Right atrium auricular region (tissue), 2 donors: Measurements from ENCODE around the gene ORAI2. TPM values are rescaled to one million over a fixed set of nuclear protein-coding genes. Genes with fewer than 3 reads are reported as not detected.
A peak's percentile ranks its signal among the peaks of the same experiment; 100 is the strongest.

Source experiments
- DNase-seq: peaks from one replicate; pipeline ENCODE4 v3.0.0-alpha.2; 2019; ENCODE audit warnings: low spot score
- H3K27ac ChIP-seq, 2 donors: fragments of 200-600 bp; sonication (generic); 1 replicate in 1 of 2; 2 replicates in 1 of 2; pipeline ENCODE4 v1.5.1; 2016 to 2019
- H3K27me3 ChIP-seq, 2 donors: fragments of 200-600 bp; sonication (generic); one replicate each; pipeline versions ENCODE4 v1.5.1 to v1.6.0; 2017 to 2019
- H3K36me3 ChIP-seq: fragments of 200-600 bp; sonication (generic); one replicate; pipeline ENCODE4 v1.5.1; 2016
- H3K4me1 ChIP-seq, 2 donors: fragments of 200-600 bp; sonication (generic); one replicate each; pipeline versions ENCODE4 v1.5.1 to v1.6.0; 2017 to 2019
- H3K4me3 ChIP-seq, 2 donors: fragments of 200-600 bp; sonication (generic); 1 replicate in 1 of 2; 2 replicates in 1 of 2; pipeline ENCODE4 v1.5.1; 2017 to 2019; ENCODE audit warnings: mild to moderate bottlenecking in 1 of 2, moderate library complexity in 1 of 2
- H3K9me3 ChIP-seq, 2 donors: fragments of 200-600 bp; sonication (generic); one replicate each; pipeline ENCODE4 v1.5.1; 2019
- total RNA-seq, 2 donors: library from RNA; depleted of rRNA; stranded (reverse); fragments of >200 nt; gene quantifications; one replicate each; pipeline ENCODE4 v1.1.0, GENCODE V29; 2016
- TF ChIP-seq, protein P1 (sequence below), 2 donors: fragments of 200-600 bp; sonication (generic); IDR thresholded peaks; one replicate each; pipeline ENCODE4 v1.5.1; 2019; ENCODE audit warnings: antibody characterized with exemption in 2 of 2

Gene ORAI2
- total RNA-seq, 2 donors from 2014 or later = 5.9 to 13.3 TPM

GRCh38 chr7:102434039-102434486 lies 688 bp downstream of the ORAI2 start:
- Histone ChIP-seq H3K27ac (peak overlapping the region; percentile 52 to 66), H3K9me3 (no peaks in the 10 kb centered on the region), H3K4me1 (peaks cover 0 to 18% of the 10 kb centered on the region in 2 donors), H3K36me3 (no peaks in the 10 kb centered on the region), H3K27me3 (no peaks in the 10 kb centered on the region), H3K4me3 (peak overlapping the region; percentile 66 to 85)
- TF ChIP-seq, protein P1, sequence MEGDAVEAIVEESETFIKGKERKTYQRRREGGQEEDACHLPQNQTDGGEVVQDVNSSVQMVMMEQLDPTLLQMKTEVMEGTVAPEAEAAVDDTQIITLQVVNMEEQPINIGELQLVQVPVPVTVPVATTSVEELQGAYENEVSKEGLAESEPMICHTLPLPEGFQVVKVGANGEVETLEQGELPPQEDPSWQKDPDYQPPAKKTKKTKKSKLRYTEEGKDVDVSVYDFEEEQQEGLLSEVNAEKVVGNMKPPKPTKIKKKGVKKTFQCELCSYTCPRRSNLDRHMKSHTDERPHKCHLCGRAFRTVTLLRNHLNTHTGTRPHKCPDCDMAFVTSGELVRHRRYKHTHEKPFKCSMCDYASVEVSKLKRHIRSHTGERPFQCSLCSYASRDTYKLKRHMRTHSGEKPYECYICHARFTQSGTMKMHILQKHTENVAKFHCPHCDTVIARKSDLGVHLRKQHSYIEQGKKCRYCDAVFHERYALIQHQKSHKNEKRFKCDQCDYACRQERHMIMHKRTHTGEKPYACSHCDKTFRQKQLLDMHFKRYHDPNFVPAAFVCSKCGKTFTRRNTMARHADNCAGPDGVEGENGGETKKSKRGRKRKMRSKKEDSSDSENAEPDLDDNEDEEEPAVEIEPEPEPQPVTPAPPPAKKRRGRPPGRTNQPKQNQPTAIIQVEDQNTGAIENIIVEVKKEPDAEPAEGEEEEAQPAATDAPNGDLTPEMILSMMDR (IDR thresholded peaks at IDR 0.05) = no peak
- DNase-seq = no peak

DNA sequence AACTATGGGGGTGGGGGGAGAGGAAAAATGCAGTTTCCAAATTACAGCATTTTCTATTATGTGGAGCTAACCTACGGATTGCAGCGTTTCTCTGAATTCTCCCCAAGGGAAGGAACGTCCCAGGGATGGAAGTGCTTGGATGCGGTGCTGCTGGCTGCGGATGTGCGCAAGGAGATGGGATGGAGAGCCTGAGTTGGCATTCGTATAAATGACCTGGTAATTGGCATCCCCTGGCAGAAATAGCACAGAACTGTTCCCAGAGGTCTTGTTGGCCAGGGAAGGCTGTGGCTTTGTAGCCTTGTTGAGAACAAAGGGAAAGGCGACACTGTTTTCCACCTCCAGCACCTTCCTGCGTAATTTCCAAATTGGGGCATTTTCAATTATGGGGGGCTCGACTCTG lies 2.7 kb downstream of the ORAI2 start:
- no peak for DNase-seq
- no peaks in the 10 kb centered on the region for H3K36me3 ChIP-seq
- no peak overlapping the region for H3K4me3 ChIP-seq
- no peak overlapping the region for H3K27ac ChIP-seq
- H3K9me3 ChIP-seq = no peaks in the 10 kb centered on the region
- TF ChIP-seq, protein P1 (IDR thresholded peaks at IDR 0.05) = no peak
- no peaks in the 10 kb centered on the region for H3K27me3 ChIP-seq
- peaks cover 0 to 29% of the 10 kb centered on the region in 2 donors for H3K4me1 ChIP-seq

DNA sequence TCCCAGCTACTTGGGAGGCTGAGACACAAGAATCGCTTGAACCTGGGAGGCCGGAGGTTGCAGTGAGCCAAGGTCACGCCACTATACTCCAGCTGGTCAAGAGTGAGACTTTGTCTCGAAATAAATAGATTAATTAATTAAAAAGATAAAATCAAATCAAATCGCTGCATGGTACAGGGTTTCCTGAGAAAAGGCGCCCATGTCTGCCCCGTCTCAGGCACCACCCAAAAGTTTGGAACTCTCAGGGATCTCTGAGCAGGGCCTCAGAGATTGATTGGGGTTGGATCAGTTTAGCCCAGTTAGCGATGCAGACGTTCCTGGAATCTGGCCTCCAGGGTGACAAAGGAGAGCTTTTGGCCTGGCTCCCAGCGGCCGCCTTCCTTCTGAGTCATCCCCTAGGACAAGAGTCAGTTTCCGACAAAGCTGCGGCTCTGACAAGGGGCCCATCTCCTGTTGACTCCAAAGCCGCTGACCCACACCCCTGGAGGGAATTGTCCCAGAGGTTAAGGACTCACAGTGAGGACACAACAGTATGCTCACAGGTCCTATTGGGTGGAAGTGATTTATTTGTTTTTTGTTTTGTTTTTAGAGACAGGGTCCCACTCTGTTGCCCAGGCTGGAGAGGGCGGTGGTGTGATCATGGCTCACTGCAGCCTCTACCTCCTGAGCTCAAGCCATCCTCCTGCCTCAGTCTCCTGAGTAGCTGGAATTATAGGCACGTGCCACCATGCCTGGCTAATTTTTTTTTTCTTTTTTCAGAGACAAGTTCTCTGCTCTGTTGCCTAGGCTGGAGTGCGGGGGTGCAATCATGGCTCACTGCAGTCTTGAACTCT lies 6.8 kb downstream of the ORAI2 start:
- Histone ChIP-seq H3K27me3 (no peaks in the 10 kb centered on the region), H3K27ac (peak overlapping the region; percentile 21 to 58), H3K4me3 (no peak overlapping the region), H3K9me3 (no peaks in the 10 kb centered on the region), H3K4me1 (peaks cover 0 to 11% of the 10 kb centered on the region in 2 donors), H3K36me3 (no peaks in the 10 kb centered on the region)
- DNase-seq = peak; percentile 77
- TF ChIP-seq, protein P1 (IDR thresholded peaks at IDR 0.05) = no peak

- Histone ChIP-seq H3K27ac (no peak overlapping the region), H3K27me3 (no peaks in the 10 kb centered on the region), H3K4me3 (no peak overlapping the region), H3K9me3 (no peaks in the 10 kb centered on the region), H3K4me1 (peaks cover 0 to 6% of the 10 kb centered on the region in 2 donors), H3K36me3 (no peaks in the 10 kb centered on the region)
- TF ChIP-seq, protein P1 (IDR thresholded peaks at IDR 0.05) = no peak
- no peak for DNase-seq
These were observed 11.7 kb downstream of the ORAI2 start for GRCh38 chr7:102444961-102445673.

GRCh38 chr7:102445674-102446071 lies 12.3 kb downstream of the ORAI2 start:
- Histone ChIP-seq H3K4me1 (peaks cover 0 to under 1% of the 10 kb centered on the region in 2 donors), H3K27me3 (no peaks in the 10 kb centered on the region), H3K36me3 (no peaks in the 10 kb centered on the region), H3K27ac (no peak overlapping the region), H3K9me3 (no peaks in the 10 kb centered on the region), H3K4me3 (no peak overlapping the region)
- no peak for DNase-seq
- TF ChIP-seq, protein P1 (IDR thresholded peaks at IDR 0.05) = no peak
